Pancreas (tissue), 10 donors: ENCODE measurements around the gene ANGPTL2. TPM values are rescaled to one million over a fixed set of nuclear protein-coding genes. Genes with fewer than 3 reads are reported as not detected.

Experiments used
- ATAC-seq, 4 donors: fragments of 200-7000 bp; cut with Tn5 transposase; one replicate each; pipeline versions ENCODE4 v1.8.0 to v1.9.1; 2020; ENCODE audit warnings: mild to moderate bottlenecking in 4 of 4, moderate library complexity in 4 of 4
- DNase-seq, 6 donors: peaks; one replicate each; pipeline ENCODE4 v3.0.0-alpha.2; 2020
- FAIRE-seq: peaks from 2 replicates; lab custom pipeline; 2012; peaks lifted over from hg19 to GRCh38; lab: Jason Lieb, UNC
- H3K27ac ChIP-seq, 4 donors: fragments of 200-600 bp; sonication (generic); 1 replicate in 3 of 4; 2 replicates in 1 of 4; pipeline versions ENCODE4 v1.5.0 to v1.8.0; 2020
- H3K27me3 ChIP-seq, 4 donors: fragments of 200-600 bp; one replicate each; pipeline ENCODE4 v1.8.0; 2021
- H3K36me3 ChIP-seq, 3 donors: fragments of 200-600 bp; sonication (generic) in 1 of 3; one replicate each; pipeline versions ENCODE4 v1.5.0 to v1.8.0; 2020 to 2021
- H3K4me1 ChIP-seq, 3 donors: fragments of 200-600 bp; one replicate each; pipeline ENCODE4 v1.8.0; 2021
- H3K4me3 ChIP-seq, 4 donors: fragments of 200-600 bp; sonication (generic) in 2 of 4; one replicate each; pipeline versions ENCODE4 v1.5.0 to v1.8.0; 2020 to 2021
- H3K9me3 ChIP-seq, 4 donors: fragments of 200-600 bp; one replicate each; pipeline ENCODE4 v1.8.0; 2021
- CTCF ChIP-seq, 4 donors: fragments of 200-600 bp; sonication (generic) in 3 of 4; IDR thresholded peaks; one replicate each; pipeline versions ENCODE4 v1.5.0 to v1.8.0; 2021; ENCODE audit warnings: antibody characterized with exemption in 4 of 4
- WGBS, 2 donors: extraction: QIAGEN DNeasy Blood & Tissue Kit; methylation state at CpG; one replicate each; pipeline ENCODE4 v1.1.7; 2013; 5-methylcytosine and 5-hydroxymethylcytosine counted together
- intact Hi-C, 3 donors: fragments of 100-400 bp; cut with DNase I; formaldehyde crosslinking; loops; one replicate each; pipeline versions ENCODE4 v1.11.1 to v1.14.2; 2022
- polyA plus RNA-seq, 2 donors: library from polyadenylated mRNA; stranded (reverse); fragments of 200-250 nt; gene quantifications; one replicate each; pipeline ENCODE4 v1.2.3, GENCODE V29; 2013
- total RNA-seq, 6 donors: library from RNA; stranded (reverse); fragmentation: NEBNext Ultra II Directional in 4 of 6; extraction: Animal tissue kit (Norgen Biotek cat#: 25700) in 4 of 6; gene quantifications; one replicate each; pipeline versions ENCODE4 v1.2.1 to v1.2.4, GENCODE V29; 2021 to 2023
- donor health status: healthy with polysubstance abuse.
- donor health status: DM: no; HTN: no; CAD: no; lungs with moderate emphysema.
- donor health status: DM: no; HTN: no; CAD: no.
- donor health status: control.
- donor health status: control.
- donor health status: Bipolar disorder and iron deficiency.
- donor health status: DM: yes; HTN: yes; CAD: no.
- donor health status: DM: no; HTN: no; CAD: no.
- donor health status: DM: no; HTN: no; CAD: no.
- donor health status: DM: yes; HTN: yes; CAD: no.

ANGPTL2 gene
- total and polyA plus RNA-seq, 8 donors = 1.2 to 4.6 (median 2.3) TPM

DNA sequence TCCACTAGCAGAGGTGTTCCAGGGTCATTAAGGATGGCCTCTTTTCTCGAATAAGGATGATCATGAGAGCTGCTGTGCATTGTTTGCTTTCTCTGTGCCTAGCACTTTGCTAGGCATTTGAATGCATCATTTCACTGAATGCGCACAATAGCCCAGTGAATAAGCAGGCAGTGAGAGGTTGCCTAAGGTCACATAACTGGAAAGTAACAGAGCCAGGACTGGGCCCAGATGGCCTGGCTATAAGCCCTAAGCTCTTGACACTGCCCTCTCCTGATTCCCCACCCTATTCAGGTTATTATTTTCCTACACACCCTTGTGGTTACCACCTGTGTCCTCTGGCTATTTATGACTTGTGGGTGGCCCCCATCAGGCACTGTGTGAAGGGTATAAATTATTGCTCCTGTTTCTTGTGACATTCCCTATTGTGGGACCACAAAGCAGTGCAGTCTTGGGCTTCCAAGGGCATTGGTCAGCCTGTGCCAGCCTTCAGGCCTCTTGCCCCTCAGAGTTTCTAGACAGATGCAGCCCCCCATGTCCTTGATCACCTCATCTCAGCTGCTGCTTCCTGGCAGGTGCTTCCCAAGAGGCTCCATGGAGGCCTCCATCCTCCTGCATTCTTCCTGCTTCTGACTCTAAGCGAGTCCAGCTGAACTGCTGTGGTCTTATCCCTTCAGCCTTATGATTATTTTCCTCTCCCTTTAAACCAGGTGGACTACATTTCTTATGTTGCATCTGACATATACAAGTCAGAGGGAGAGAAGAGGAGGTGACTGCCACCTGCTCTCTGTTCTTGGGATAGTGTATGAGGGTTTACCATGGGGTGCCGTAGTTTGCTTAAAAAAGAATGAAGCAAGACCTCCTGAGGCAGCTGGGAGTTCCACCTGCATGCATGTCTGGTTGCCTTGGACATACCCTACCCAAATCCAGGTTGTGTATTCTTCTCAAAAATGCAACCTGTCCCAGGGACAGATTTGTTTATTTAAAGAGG, 47.6 kb downstream of the ANGPTL2 start:
- no peaks in the 10 kb centered on the region for H3K9me3 ChIP-seq
- H3K27me3 ChIP-seq = no peaks in the 10 kb centered on the region
- 91 to 92% methylated on average over 4 of the region's 4 CpGs for WGBS, 2 donors
- no peaks in the 10 kb centered on the region for H3K36me3 ChIP-seq
- no peak overlapping the region for H3K27ac ChIP-seq
- FAIRE-seq (no peak), ATAC-seq (peak in 2 of 4 donors; percentile 38 to 46), DNase-seq (no peak)
- no peak overlapping the region for H3K4me3 ChIP-seq
- TF ChIP-seq CTCF (IDR thresholded peaks at IDR 0.05) = no peak
- intact Hi-C loops = no loop called here
- peaks cover 4 to 8% (median 5%) of the 10 kb centered on the region in 3 donors for H3K4me1 ChIP-seq

DNA sequence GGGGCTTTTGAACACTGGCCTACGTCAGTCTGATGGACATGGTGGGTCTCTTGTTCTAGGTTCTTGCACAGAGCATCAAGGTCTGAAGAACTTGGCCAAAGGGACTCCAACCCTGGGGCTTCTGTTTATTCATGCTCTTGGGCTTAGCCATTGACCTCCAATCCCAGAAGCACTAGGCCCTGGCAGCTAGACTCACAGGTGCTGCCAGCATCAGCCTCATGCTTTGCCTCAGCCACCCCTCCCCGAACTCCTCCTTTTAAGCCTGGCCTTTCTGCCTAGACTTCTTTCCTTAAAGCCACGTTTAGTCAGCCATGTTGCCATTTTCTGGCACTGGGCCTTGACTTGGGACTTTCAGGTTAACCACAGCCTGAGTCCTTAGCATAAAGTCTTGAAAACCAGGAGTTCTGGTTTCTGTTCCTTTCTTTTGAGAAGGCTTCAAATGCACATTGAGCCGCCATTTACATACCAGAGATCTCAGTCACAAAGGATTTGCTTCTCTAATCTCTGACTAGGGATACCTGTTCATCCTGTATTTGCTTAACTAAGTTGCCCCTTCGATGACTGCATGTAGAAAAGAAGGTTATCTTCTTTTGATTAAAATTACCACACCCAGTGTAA, 54.7 kb downstream of the ANGPTL2 start:
- no peaks in the 10 kb centered on the region for H3K36me3 ChIP-seq
- ATAC-seq (no peak), FAIRE-seq (no peak), DNase-seq (no peak)
- intact Hi-C loops = no loop called here
- H3K27me3 ChIP-seq = no peaks in the 10 kb centered on the region
- H3K4me1 ChIP-seq = peaks cover 0 to 7% (median 0%) of the 10 kb centered on the region in 3 donors
- H3K27ac ChIP-seq = no peak overlapping the region
- no peaks in the 10 kb centered on the region for H3K9me3 ChIP-seq
- H3K4me3 ChIP-seq = no peak overlapping the region
- no peak for TF ChIP-seq CTCF (IDR thresholded peaks at IDR 0.05)
- 84 to 88% methylated on average over 5 of the region's 5 CpGs for WGBS, 2 donors

- H3K4me1 ChIP-seq = peaks cover 0 to 7% (median 0%) of the 10 kb centered on the region in 3 donors
- ATAC-seq (peak; percentile 46 to 70 (median 64)), FAIRE-seq (no peak), DNase-seq (no peak)
- intact Hi-C loops = no loop called here
- no peaks in the 10 kb centered on the region for H3K27me3 ChIP-seq
- 55 to 56% methylated on average over 2 of the region's 2 CpGs for WGBS, 2 donors
- no peak overlapping the region for H3K4me3 ChIP-seq
- no peaks in the 10 kb centered on the region for H3K36me3 ChIP-seq
- no peak for TF ChIP-seq CTCF (IDR thresholded peaks at IDR 0.05)
- no peaks in the 10 kb centered on the region for H3K9me3 ChIP-seq
- no peak overlapping the region for H3K27ac ChIP-seq
These were observed 55.6 kb downstream of the ANGPTL2 start for GRCh38 chr9:127066851-127067136.

DNA sequence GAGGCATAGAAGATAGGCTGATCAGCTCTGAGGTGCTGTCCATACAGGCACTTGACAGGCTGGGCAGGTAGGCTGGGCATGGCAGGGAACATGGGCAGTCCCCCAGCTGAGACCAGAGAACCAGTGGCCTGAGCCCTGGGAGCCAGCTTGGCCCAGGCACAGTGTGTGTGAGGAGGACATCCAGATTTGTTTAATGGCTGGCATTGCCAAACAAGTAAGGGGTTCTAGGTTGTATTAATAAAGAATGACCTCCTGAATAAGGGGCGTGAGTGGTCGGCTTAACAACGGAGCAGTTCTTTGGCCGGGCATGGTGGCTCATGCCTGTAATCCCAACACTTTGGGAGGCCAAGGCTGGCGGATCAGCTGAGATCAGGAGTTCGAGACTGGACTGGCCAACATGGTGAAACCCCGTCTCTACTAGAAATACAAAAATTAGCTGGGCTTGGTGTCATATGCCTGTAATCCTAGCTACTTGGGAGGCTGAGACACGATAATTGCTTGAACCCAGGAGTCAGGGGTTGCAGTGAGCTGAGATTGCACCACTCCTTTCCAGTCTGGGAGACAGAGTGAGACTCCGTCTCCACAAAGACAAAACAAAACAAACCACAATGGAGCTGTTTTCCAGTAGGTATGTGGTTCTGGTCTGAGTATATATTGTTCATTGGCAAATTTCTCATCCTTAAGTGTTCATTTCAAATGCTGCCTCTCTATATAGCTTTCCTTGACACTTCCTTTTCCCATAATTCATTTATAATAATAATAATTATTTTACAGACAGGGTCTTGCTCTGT, 56.2 kb downstream of the ANGPTL2 start:
- TF ChIP-seq CTCF (IDR thresholded peaks at IDR 0.05) = no peak
- DNase-seq = no peak
- Histone ChIP-seq H3K36me3 (no peaks in the 10 kb centered on the region), H3K27ac (no peak overlapping the region), H3K27me3 (no peaks in the 10 kb centered on the region), H3K4me1 (peaks cover 0 to 7% (median 0%) of the 10 kb centered on the region in 3 donors), H3K4me3 (no peak overlapping the region), H3K9me3 (no peaks in the 10 kb centered on the region)
- FAIRE-seq = no peak
- 96 to 98% methylated on average over 9 of the region's 9 CpGs for WGBS, 2 donors
- peak in 1 of 4 donors; percentile 32 for ATAC-seq
- intact Hi-C loops = no loop called here
